ENCODE results near the gene IFIT2.

Gene IFIT2

GRCh38 chr10:89305766-89306433 lies 4.1 kb downstream of the IFIT2 start:
- TF ChIP-seq CTCF (IDR thresholded peaks at IDR 0.05; ENCODE audit: low read depth, low read length, missing control alignments), result no peak
- H3K4me3 ChIP-seq (ENCODE audit: low read depth, low read length), result no peak overlapping the region
- DNase-seq (ENCODE audit: low read depth), result no peak
- in situ Hi-C loops (cut with HindIII; ENCODE audit: low sequenced_read_pairs), result no loop called here

- in situ Hi-C loops (cut with HindIII; ENCODE audit: low sequenced_read_pairs), result no loop called here
- H3K4me3 ChIP-seq (ENCODE audit: low read depth, low read length), result no peak overlapping the region
- TF ChIP-seq CTCF (IDR thresholded peaks at IDR 0.05; ENCODE audit: low read depth, low read length, missing control alignments), result no peak
- no peak for DNase-seq (ENCODE audit: low read depth)
These were observed 4.8 kb downstream of the IFIT2 start for GRCh38 chr10:89306434-89307268.

- H3K4me3 ChIP-seq (ENCODE audit: low read depth, low read length), result no peak overlapping the region
- in situ Hi-C loops (cut with HindIII; ENCODE audit: low sequenced_read_pairs), result no loop called here
- no peak for DNase-seq (ENCODE audit: low read depth)
- TF ChIP-seq CTCF (IDR thresholded peaks at IDR 0.05; ENCODE audit: low read depth, low read length, missing control alignments), result no peak
These were observed 5.4 kb downstream of the IFIT2 start for GRCh38 chr10:89307269-89307577.

- in situ Hi-C loops (cut with HindIII; ENCODE audit: low sequenced_read_pairs), result no loop called here
- no peak for DNase-seq (ENCODE audit: low read depth)
- H3K4me3 ChIP-seq (ENCODE audit: low read depth, low read length), result no peak overlapping the region
- TF ChIP-seq CTCF (IDR thresholded peaks at IDR 0.05; ENCODE audit: low read depth, low read length, missing control alignments), result no peak
These were observed 6.4 kb downstream of the IFIT2 start for GRCh38 chr10:89308266-89308665.

GRCh38 chr10:89308736-89309135 lies 6.9 kb downstream of the IFIT2 start:
- in situ Hi-C loops (cut with HindIII; ENCODE audit: low sequenced_read_pairs), result no loop called here
- H3K4me3 ChIP-seq (ENCODE audit: low read depth, low read length), result no peak overlapping the region
- no peak for DNase-seq (ENCODE audit: low read depth)
- no peak for TF ChIP-seq CTCF (IDR thresholded peaks at IDR 0.05; ENCODE audit: low read depth, low read length, missing control alignments)

- H3K4me3 ChIP-seq (ENCODE audit: low read depth, low read length), result no peak overlapping the region
- in situ Hi-C loops (cut with HindIII; ENCODE audit: low sequenced_read_pairs), result no loop called here
- TF ChIP-seq CTCF (IDR thresholded peaks at IDR 0.05; ENCODE audit: low read depth, low read length, missing control alignments), result no peak
- DNase-seq (ENCODE audit: low read depth), result no peak
These were observed 7.6 kb downstream of the IFIT2 start for GRCh38 chr10:89309156-89310055.

Data from astrocyte of the cerebellum (primary cell).